ENCODE data around the gene CHAD.

Gene CHAD

GRCh38 chr17:50451943-50452629, 16.6 kb downstream of the CHAD start:
- H3K9ac ChIP-seq (ENCODE audit: low read depth, low read length): no peak overlapping the region
- H3K36me3 ChIP-seq (ENCODE audit: insufficient read depth, low read length): no peaks in the 10 kb centered on the region
- H3K27ac ChIP-seq (ENCODE audit: low read depth, low read length): no peak overlapping the region
- H3K9me3 ChIP-seq (ENCODE audit: insufficient read depth, low read depth, low read length): no peaks in the 10 kb centered on the region
- no peaks in the 10 kb centered on the region for H3K27me3 ChIP-seq (ENCODE audit: insufficient read depth, low read length)
- no peaks in the 10 kb centered on the region for H3K4me1 ChIP-seq (ENCODE audit: insufficient read depth, low read length)
- H3K4me3 ChIP-seq (ENCODE audit: low read length): no peak overlapping the region
- WGBS: 84% methylated on average over 7 of the region's 7 CpGs

- 91% methylated on average over 1 of the region's 2 CpGs for WGBS
- no peaks in the 10 kb centered on the region for H3K9me3 ChIP-seq (ENCODE audit: insufficient read depth, low read depth, low read length)
Measured at GRCh38 chr17:50448643-50449042, 20.0 kb downstream of the CHAD start.

GRCh38 chr17:50447870-50448595, 20.6 kb downstream of the CHAD start:
- H3K36me3 ChIP-seq (ENCODE audit: insufficient read depth, low read length): no peaks in the 10 kb centered on the region
- H3K4me1 ChIP-seq (ENCODE audit: insufficient read depth, low read length): peaks cover 6% of the 10 kb centered on the region
- H3K9ac ChIP-seq (ENCODE audit: low read depth, low read length): no peak overlapping the region
- no peak overlapping the region for H3K27ac ChIP-seq (ENCODE audit: low read depth, low read length)
- H3K4me3 ChIP-seq (ENCODE audit: low read length): no peak overlapping the region
- H3K9me3 ChIP-seq (ENCODE audit: insufficient read depth, low read depth, low read length): no peaks in the 10 kb centered on the region
- 93% methylated on average over 6 of the region's 7 CpGs for WGBS
- no peaks in the 10 kb centered on the region for H3K27me3 ChIP-seq (ENCODE audit: insufficient read depth, low read length)

More at GRCh38 chr17:50448643-50449042, 20.0 kb downstream of the CHAD start:
- H3K4me3 ChIP-seq (ENCODE audit: low read length): no peak overlapping the region
- H3K36me3 ChIP-seq (ENCODE audit: insufficient read depth, low read length): no peaks in the 10 kb centered on the region
- no peak overlapping the region for H3K9ac ChIP-seq (ENCODE audit: low read depth, low read length)
- no peaks in the 10 kb centered on the region for H3K27me3 ChIP-seq (ENCODE audit: insufficient read depth, low read length)
- peaks cover 1% of the 10 kb centered on the region for H3K4me1 ChIP-seq (ENCODE audit: insufficient read depth, low read length)
- H3K27ac ChIP-seq (ENCODE audit: low read depth, low read length): no peak overlapping the region

- no peaks in the 10 kb centered on the region for H3K27me3 ChIP-seq (ENCODE audit: insufficient read depth, low read length)
- no peaks in the 10 kb centered on the region for H3K9me3 ChIP-seq (ENCODE audit: insufficient read depth, low read depth, low read length)
- no peaks in the 10 kb centered on the region for H3K36me3 ChIP-seq (ENCODE audit: insufficient read depth, low read length)
- H3K9ac ChIP-seq (ENCODE audit: low read depth, low read length): no peak overlapping the region
- WGBS: 88% methylated on average over 1 of the region's 1 CpG
- H3K4me1 ChIP-seq (ENCODE audit: insufficient read depth, low read length): peaks cover 6% of the 10 kb centered on the region
- H3K27ac ChIP-seq (ENCODE audit: low read depth, low read length): no peak overlapping the region
- no peak overlapping the region for H3K4me3 ChIP-seq (ENCODE audit: low read length)
Measured at GRCh38 chr17:50445730-50446325, 22.9 kb downstream of the CHAD start.

GRCh38 chr17:50444841-50445715, 23.6 kb downstream of the CHAD start:
- Histone ChIP-seq H3K9ac (ENCODE audit: low read depth, low read length) (no peak overlapping the region), H3K4me1 (ENCODE audit: insufficient read depth, low read length) (peaks cover 6% of the 10 kb centered on the region), H3K27ac (ENCODE audit: low read depth, low read length) (no peak overlapping the region), H3K9me3 (ENCODE audit: insufficient read depth, low read depth, low read length) (no peaks in the 10 kb centered on the region), H3K27me3 (ENCODE audit: insufficient read depth, low read length) (no peaks in the 10 kb centered on the region), H3K4me3 (ENCODE audit: low read length) (no peak overlapping the region), H3K36me3 (ENCODE audit: insufficient read depth, low read length) (no peaks in the 10 kb centered on the region)
- WGBS: 94% methylated on average over 6 of the region's 6 CpGs

GRCh38 chr17:50443505-50443974, 25.1 kb downstream of the CHAD start:
- 79% methylated on average over 2 of the region's 3 CpGs for WGBS
- Histone ChIP-seq H3K9me3 (ENCODE audit: insufficient read depth, low read depth, low read length) (no peaks in the 10 kb centered on the region), H3K27ac (ENCODE audit: low read depth, low read length) (no peak overlapping the region), H3K4me3 (ENCODE audit: low read length) (no peak overlapping the region), H3K9ac (ENCODE audit: low read depth, low read length) (no peak overlapping the region), H3K36me3 (ENCODE audit: insufficient read depth, low read length) (no peaks in the 10 kb centered on the region), H3K27me3 (ENCODE audit: insufficient read depth, low read length) (no peaks in the 10 kb centered on the region), H3K4me1 (ENCODE audit: insufficient read depth, low read length) (peaks cover 6% of the 10 kb centered on the region)

GRCh38 chr17:50440838-50441829, 27.5 kb downstream of the CHAD start:
- Histone ChIP-seq H3K9ac (ENCODE audit: low read depth, low read length) (no peak overlapping the region), H3K4me1 (ENCODE audit: insufficient read depth, low read length) (peaks cover 6% of the 10 kb centered on the region), H3K27me3 (ENCODE audit: insufficient read depth, low read length) (no peaks in the 10 kb centered on the region), H3K27ac (ENCODE audit: low read depth, low read length) (no peak overlapping the region), H3K4me3 (ENCODE audit: low read length) (no peak overlapping the region), H3K36me3 (ENCODE audit: insufficient read depth, low read length) (no peaks in the 10 kb centered on the region), H3K9me3 (ENCODE audit: insufficient read depth, low read depth, low read length) (no peaks in the 10 kb centered on the region)
- 92% methylated on average over 10 of the region's 10 CpGs for WGBS

GRCh38 chr17:50440172-50440837, 28.4 kb downstream of the CHAD start:
- Histone ChIP-seq H3K36me3 (ENCODE audit: insufficient read depth, low read length) (no peaks in the 10 kb centered on the region), H3K9ac (ENCODE audit: low read depth, low read length) (no peak overlapping the region), H3K27ac (ENCODE audit: low read depth, low read length) (no peak overlapping the region), H3K9me3 (ENCODE audit: insufficient read depth, low read depth, low read length) (no peaks in the 10 kb centered on the region), H3K4me3 (ENCODE audit: low read length) (no peak overlapping the region), H3K4me1 (ENCODE audit: insufficient read depth, low read length) (peaks cover 6% of the 10 kb centered on the region), H3K27me3 (ENCODE audit: insufficient read depth, low read length) (no peaks in the 10 kb centered on the region)
- WGBS: 86% methylated on average over 4 of the region's 4 CpGs

- H3K27ac ChIP-seq (ENCODE audit: low read depth, low read length): no peak overlapping the region
- WGBS: 100% methylated on average over 2 of the region's 4 CpGs
- H3K9me3 ChIP-seq (ENCODE audit: insufficient read depth, low read depth, low read length): no peaks in the 10 kb centered on the region
- no peak overlapping the region for H3K9ac ChIP-seq (ENCODE audit: low read depth, low read length)
- H3K4me3 ChIP-seq (ENCODE audit: low read length): no peak overlapping the region
- H3K27me3 ChIP-seq (ENCODE audit: insufficient read depth, low read length): no peaks in the 10 kb centered on the region
- peaks cover 6% of the 10 kb centered on the region for H3K4me1 ChIP-seq (ENCODE audit: insufficient read depth, low read length)
- H3K36me3 ChIP-seq (ENCODE audit: insufficient read depth, low read length): no peaks in the 10 kb centered on the region
Measured at GRCh38 chr17:50439008-50439407, 29.7 kb downstream of the CHAD start.

- H3K36me3 ChIP-seq (ENCODE audit: insufficient read depth, low read length): no peaks in the 10 kb centered on the region
- WGBS: 94% methylated on average over 4 of the region's 4 CpGs
Measured at GRCh38 chr17:50437409-50437808, 31.3 kb downstream of the CHAD start.

More at GRCh38 chr17:50437409-50437808, 31.3 kb downstream of the CHAD start:
- H3K4me3 ChIP-seq (ENCODE audit: low read length): no peak overlapping the region
- H3K9me3 ChIP-seq (ENCODE audit: insufficient read depth, low read depth, low read length): no peaks in the 10 kb centered on the region
- H3K27me3 ChIP-seq (ENCODE audit: insufficient read depth, low read length): no peaks in the 10 kb centered on the region
- no peak overlapping the region for H3K9ac ChIP-seq (ENCODE audit: low read depth, low read length)
- no peaks in the 10 kb centered on the region for H3K4me1 ChIP-seq (ENCODE audit: insufficient read depth, low read length)
- H3K27ac ChIP-seq (ENCODE audit: low read depth, low read length): no peak overlapping the region

Measured in HUES64 (cell line).